Motor neuron (in vitro differentiated cells): Measurements from ENCODE around the gene DPH3. TPM values are rescaled to one million over a fixed set of nuclear protein-coding genes. Genes with fewer than 3 reads are reported as not detected.

Experiments
- ATAC-seq, 8 experiments: fragments of 200-7000 bp; cut with Tn5 transposase; replicated peaks in 6 of 8; 2 replicates each; pipeline ENCODE4 v1.8.0; 2021; ENCODE audit warnings: mild to moderate bottlenecking in 8 of 8, moderate library complexity in 8 of 8
- H3K27ac ChIP-seq, 2 donors: fragments of 250-450 bp; sonication (Bioruptor Pico); 2 replicates each; pipeline ENCODE4 v1.9.0; 2021; ENCODE audit warnings: antibody characterized with exemption in 2 of 2, mild to moderate bottlenecking in 2 of 2, moderate library complexity in 1 of 2
- H3K4me1 ChIP-seq, 2 donors: fragments of 250-450 bp; sonication (Bioruptor Pico); replicated peaks in 1 of 2; 2 replicates each; pipeline ENCODE4 v1.6.1; 2021; ENCODE audit warnings: antibody characterized with exemption in 2 of 2, mild to moderate bottlenecking in 2 of 2, moderate library complexity in 1 of 2
- H3K4me3 ChIP-seq, 5 donors: fragments of 250-450 bp; sonication (Bioruptor Pico); 2 replicates each; pipeline ENCODE4 v1.9.0; 2021; ENCODE audit warnings: antibody characterized with exemption in 5 of 5, mild to moderate bottlenecking in 5 of 5, moderate library complexity in 4 of 5
- WGBS, 10 experiments: fragments of 450-650 bp; shearing (Covaris generic); methylation state at CpG; one replicate each; pipeline ENCODE4 v1.0.0; 2022; 5-methylcytosine and 5-hydroxymethylcytosine counted together
- in situ Hi-C, 9 experiments: fragments of 400-800 bp; cut with MboI; loops; one replicate each; pipeline ENCODE4 v1.15.0; 2021; ENCODE audit warnings: low sequenced_read_pairs in 9 of 9, low pct_unique_long_range_greater_than_20kb in 2 of 9; ENCODE audit not compliant: unreplicated experiment in 9 of 9
- total RNA-seq, 8 experiments: library from RNA; unstranded; fragments of 300-600 nt; gene quantifications; 2 replicates each; pipeline versions ENCODE4 v1.2.3 to v1.2.4, GENCODE V29; 2022

Gene DPH3
- total RNA-seq, 8 experiments from 2014 or later, result 10.6 to 37.5 (median 20.3) TPM

- no peak for ATAC-seq
- Histone ChIP-seq H3K27ac (peak overlapping the region; percentile 70 to 91), H3K4me3 (peak overlapping the region; percentile 70 to 88 (median 77)), H3K4me1 (peaks cover 0 to 32% of the 10 kb centered on the region in 2 donors)
- in situ Hi-C loops, result no loop called here
- WGBS, 10 experiments, result 0 to 17% (median 0%) methylated on average over 1 to 6 of the region's 6 CpGs; no CpG with 5 or more reads in 1 of the 10 experiments
Observed at GRCh38 chr3:16265455-16265786, 678 bp upstream of the DPH3 start.

- ATAC-seq, result no peak
- 0 to 8% (median 1%) methylated on average over 1 to 10 of the region's 21 CpGs; no CpG with 5 or more reads in 2 of the 10 experiments for WGBS, 10 experiments
- in situ Hi-C loops, result no loop called here
- Histone ChIP-seq H3K27ac (peak overlapping the region; percentile 48 to 54), H3K4me3 (peak overlapping the region; percentile 70 to 88 (median 77)), H3K4me1 (peaks cover 0 to 32% of the 10 kb centered on the region in 2 donors)
Observed at GRCh38 chr3:16264174-16264707, 502 bp downstream of the DPH3 start.

DNA sequence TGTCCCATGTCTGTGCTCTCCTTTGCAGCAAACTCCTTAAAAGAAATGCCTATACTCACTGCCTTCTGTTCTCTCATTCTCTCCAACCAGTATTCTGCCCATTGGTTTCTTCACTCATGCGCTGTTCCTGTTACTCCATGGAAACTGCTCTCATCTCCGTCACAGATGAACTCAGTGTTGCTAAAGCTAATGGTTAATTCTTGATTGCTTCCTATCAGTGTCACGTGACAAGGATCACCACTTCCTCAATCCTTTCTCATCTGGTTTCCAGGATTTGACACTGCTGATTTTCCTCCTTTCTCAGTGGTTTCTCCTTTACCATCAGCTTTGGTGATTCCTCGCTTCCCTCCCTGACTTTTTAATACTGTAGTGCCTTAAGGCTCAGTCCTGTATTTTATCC is 2.6 kb downstream of the DPH3 start:
- in situ Hi-C loops, result no loop called here
- H3K4me3 ChIP-seq, result no peak overlapping the region
- H3K4me1 ChIP-seq, result peaks cover 0 to 23% of the 10 kb centered on the region in 2 donors
- H3K27ac ChIP-seq, result no peak overlapping the region
- no peak for ATAC-seq
- 34 to 100% (median 81%) methylated on average over 2 to 4 of the region's 4 CpGs for WGBS, 10 experiments

DNA sequence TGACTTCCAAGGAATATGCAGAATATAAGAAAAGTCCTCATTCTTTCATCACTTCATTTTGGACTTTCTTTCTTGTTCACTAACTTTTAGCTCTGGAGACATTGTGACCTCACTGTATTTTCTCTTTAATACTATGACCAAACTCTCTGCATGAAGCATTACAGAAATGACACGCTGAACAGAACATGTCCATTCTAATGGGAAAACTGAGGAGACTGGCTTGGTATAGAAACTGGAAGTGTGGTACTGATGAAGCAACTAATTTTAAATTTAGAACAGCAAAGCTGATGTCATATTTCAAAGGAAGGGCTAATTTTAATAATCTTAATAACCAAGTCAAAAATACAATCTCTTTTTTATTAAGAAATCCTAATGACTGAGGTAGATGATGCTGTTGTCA is 4.7 kb downstream of the DPH3 start:
- no peak overlapping the region for H3K4me3 ChIP-seq
- ATAC-seq, result no peak
- in situ Hi-C loops, result no loop called here
- no peak overlapping the region for H3K27ac ChIP-seq
- 83 to 100% (median 100%) methylated on average over 1 of the region's 1 CpG; no CpG with 5 or more reads in 2 of the 10 experiments for WGBS, 10 experiments
- H3K4me1 ChIP-seq, result peaks cover 0 to 9% of the 10 kb centered on the region in 2 donors

- 40 to 100% (median 80%) methylated on average over 1 of the region's 1 CpG; no CpG with 5 or more reads in 3 of the 10 experiments for WGBS, 10 experiments
- no peak overlapping the region for H3K4me3 ChIP-seq
- peaks cover 0 to 8% of the 10 kb centered on the region in 2 donors for H3K4me1 ChIP-seq
- ATAC-seq, result no peak
- no peak overlapping the region for H3K27ac ChIP-seq
- in situ Hi-C loops, result no loop called here
Observed at GRCh38 chr3:16258866-16259265, 5.9 kb downstream of the DPH3 start.

- ATAC-seq, result no peak
- Histone ChIP-seq H3K27ac (no peak overlapping the region), H3K4me1 (peaks cover 0 to 1% of the 10 kb centered on the region in 2 donors), H3K4me3 (no peak overlapping the region)
- in situ Hi-C loops, result no loop called here
- WGBS, 10 experiments, result 65 to 100% (median 85%) methylated on average over 2 to 5 of the region's 5 CpGs; no CpG with 5 or more reads in 1 of the 10 experiments
Observed at GRCh38 chr3:16258177-16258576, 6.6 kb downstream of the DPH3 start.

- Histone ChIP-seq H3K4me3 (no peak overlapping the region), H3K27ac (no peak overlapping the region), H3K4me1 (no peaks in the 10 kb centered on the region)
- in situ Hi-C loops, result no loop called here
- ATAC-seq, result no peak
- WGBS, 10 experiments, result 29 to 100% (median 98%) methylated on average over 1 to 2 of the region's 2 CpGs
Observed at GRCh38 chr3:16257309-16257708, 7.4 kb downstream of the DPH3 start.

GRCh38 chr3:16255726-16256125 is 9.0 kb downstream of the DPH3 start:
- H3K27ac ChIP-seq, result no peak overlapping the region
- ATAC-seq, result no peak
- 13 to 92% (median 71%) methylated on average over 1 to 5 of the region's 5 CpGs; no CpG with 5 or more reads in 2 of the 10 experiments for WGBS, 10 experiments

GRCh38 chr3:16255326-16255725 is 9.4 kb downstream of the DPH3 start:
- in situ Hi-C loops, result no loop called here
- no peaks in the 10 kb centered on the region for H3K4me1 ChIP-seq
- H3K27ac ChIP-seq, result no peak overlapping the region
- H3K4me3 ChIP-seq, result no peak overlapping the region
- 41 to 100% (median 77%) methylated on average over 1 to 3 of the region's 3 CpGs; no CpG with 5 or more reads in 3 of the 10 experiments for WGBS, 10 experiments
- ATAC-seq, result no peak

More at GRCh38 chr3:16255726-16256125, 9.0 kb downstream of the DPH3 start:
- Histone ChIP-seq H3K4me1 (no peaks in the 10 kb centered on the region), H3K4me3 (no peak overlapping the region)
- in situ Hi-C loops, result no loop called here

- no peaks in the 10 kb centered on the region for H3K4me1 ChIP-seq
- in situ Hi-C loops, result no loop called here
- H3K27ac ChIP-seq, result no peak overlapping the region
- ATAC-seq, result no peak
- H3K4me3 ChIP-seq, result no peak overlapping the region
- 33 to 100% (median 57%) methylated on average over 1 to 5 of the region's 5 CpGs; no CpG with 5 or more reads in 3 of the 10 experiments for WGBS, 10 experiments
Observed at GRCh38 chr3:16254916-16255315, 9.8 kb downstream of the DPH3 start.

GRCh38 chr3:16253601-16254000 is 11.1 kb downstream of the DPH3 start:
- Histone ChIP-seq H3K27ac (no peak overlapping the region), H3K4me1 (no peaks in the 10 kb centered on the region), H3K4me3 (no peak overlapping the region)
- WGBS, 10 experiments, result 68 to 94% (median 90%) methylated on average over 1 to 7 of the region's 7 CpGs; no CpG with 5 or more reads in 3 of the 10 experiments
- ATAC-seq, result no peak
- in situ Hi-C loops, result no loop called here

GRCh38 chr3:16252988-16253387 is 11.8 kb downstream of the DPH3 start:
- no peak for ATAC-seq
- Histone ChIP-seq H3K27ac (no peak overlapping the region), H3K4me1 (no peaks in the 10 kb centered on the region), H3K4me3 (no peak overlapping the region)
- 33 to 100% (median 79%) methylated on average over 1 to 2 of the region's 2 CpGs; no CpG with 5 or more reads in 3 of the 10 experiments for WGBS, 10 experiments
- in situ Hi-C loops, result no loop called here

DNA sequence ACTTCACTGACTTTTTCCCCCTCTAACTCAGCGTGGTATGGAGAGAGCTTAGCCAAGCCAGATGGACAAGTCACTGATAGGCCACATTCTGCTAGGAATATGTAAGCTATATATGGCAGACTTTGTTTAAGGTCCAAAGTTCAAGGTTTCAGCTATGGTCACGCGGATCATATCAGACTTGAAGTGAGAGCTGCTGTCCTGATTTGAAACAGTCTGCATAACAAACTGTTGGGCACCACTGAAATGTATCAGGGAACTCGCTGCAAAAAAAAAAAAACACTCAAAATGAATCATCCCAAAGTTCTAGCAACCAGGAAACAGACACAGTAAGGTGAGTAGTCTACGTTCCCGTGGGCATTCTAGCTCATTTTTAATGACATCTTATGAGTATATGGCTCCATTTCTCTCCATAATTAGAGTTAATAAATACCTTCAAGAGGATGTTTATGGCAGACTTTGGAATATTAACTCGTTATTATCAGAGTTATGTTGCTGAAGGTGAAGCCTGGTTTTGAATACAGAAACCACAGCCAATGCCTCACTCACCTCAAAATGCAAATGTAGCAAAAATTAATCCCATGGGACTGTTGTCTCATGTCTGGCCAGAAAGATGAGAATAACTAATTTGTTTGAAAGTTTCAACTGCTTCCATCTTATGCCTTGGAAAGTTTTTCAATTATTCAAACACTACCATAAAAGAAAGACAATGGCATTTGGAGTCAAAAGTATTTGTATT is 12.3 kb downstream of the DPH3 start:
- WGBS, 10 experiments, result 26 to 91% (median 76%) methylated on average over 2 to 7 of the region's 7 CpGs; no CpG with 5 or more reads in 1 of the 10 experiments
- Histone ChIP-seq H3K4me3 (no peak overlapping the region), H3K4me1 (no peaks in the 10 kb centered on the region), H3K27ac (no peak overlapping the region)
- no peak for ATAC-seq
- in situ Hi-C loops, result no loop called here
